Measurements from ENCODE around the gene PTPN13.

The PTPN13 gene

GRCh38 chr4:86593688-86594558 is at the start of gene PTPN13:
Gene PTPN13 (plus strand): TSS chr4:86594315. CDS start chr4:86635257, 40,942 bp downstream.
- peak; percentile 60 for DNase-seq

- no peak for DNase-seq
Measured at GRCh38 chr4:86547140-86547539, 47.0 kb upstream of the PTPN13 start.

GRCh38 chr4:86549163-86549788 is 44.8 kb upstream of the PTPN13 start:
- DNase-seq = no peak

- no peak for DNase-seq
Measured at GRCh38 chr4:86551387-86551786, 42.7 kb upstream of the PTPN13 start.

GRCh38 chr4:86554646-86555045 is 39.5 kb upstream of the PTPN13 start:
- no peak for DNase-seq

- DNase-seq = no peak
Measured at GRCh38 chr4:86556791-86557415, 37.2 kb upstream of the PTPN13 start.

- DNase-seq = no peak
Measured at GRCh38 chr4:86557526-86557925, 36.6 kb upstream of the PTPN13 start.

- no peak for DNase-seq
Measured at GRCh38 chr4:86558258-86558657, 35.9 kb upstream of the PTPN13 start.

GRCh38 chr4:86558797-86559196 is 35.3 kb upstream of the PTPN13 start:
- no peak for DNase-seq

- no peak for DNase-seq
Measured at GRCh38 chr4:86560447-86560846, 33.7 kb upstream of the PTPN13 start.

- no peak for DNase-seq
Measured at GRCh38 chr4:86561256-86561655, 32.9 kb upstream of the PTPN13 start.

GRCh38 chr4:86563416-86563815 is 30.7 kb upstream of the PTPN13 start:
- no peak for DNase-seq

- DNase-seq = no peak
Measured at GRCh38 chr4:86564795-86565194, 29.3 kb upstream of the PTPN13 start.

- DNase-seq = no peak
Measured at GRCh38 chr4:86565651-86566050, 28.5 kb upstream of the PTPN13 start.

GRCh38 chr4:86569103-86569870 is 24.8 kb upstream of the PTPN13 start:
- no peak for DNase-seq

GRCh38 chr4:86579941-86580340 is 14.2 kb upstream of the PTPN13 start:
- no peak for DNase-seq

GRCh38 chr4:86582410-86582809 is 11.7 kb upstream of the PTPN13 start:
- DNase-seq = no peak

- no peak for DNase-seq
Measured at GRCh38 chr4:86586160-86586572, 7.9 kb upstream of the PTPN13 start.

GRCh38 chr4:86586626-86587380 is 7.3 kb upstream of the PTPN13 start:
- no peak for DNase-seq

- no peak for DNase-seq
Measured at GRCh38 chr4:86587381-86588140, 6.6 kb upstream of the PTPN13 start.

GRCh38 chr4:86592553-86593249 is 1.4 kb upstream of the PTPN13 start:
- no peak for DNase-seq
